Activated B cell treated with CpG ODN at 0.5 μM for 24 hours (primary cell): ENCODE data around the gene ZNF12. TPM values are rescaled to one million over a fixed set of nuclear protein-coding genes. Genes with fewer than 3 reads are reported as not detected.
A peak's percentile ranks its signal among the peaks of the same experiment; 100 is the strongest.

Source experiments
- ATAC-seq: fragments of 200-7000 bp; cut with Tn5 transposase; one replicate; pipeline ENCODE4 v1.10.0; 2021; ENCODE audit warnings: low read depth, mild to moderate bottlenecking, moderate library complexity
- CTCF ChIA-PET: fragments of 350-600 bp; sonication (Branson Sonifier 250); formaldehyde crosslinking; loops from one replicate; lab custom pipeline; 2021; ENCODE audit warnings: antibody characterized with exemption; lab: Charles Lee
- POLR2A ChIA-PET: fragments of 350-600 bp; sonication (Branson Sonifier 250); formaldehyde crosslinking; loops from one replicate; lab custom pipeline; 2021; ENCODE audit warnings: antibody characterized with exemption; lab: Charles Lee
- DNase-seq: peaks from one replicate; pipeline ENCODE4 v3.0.0; 2022
- H3K27ac Mint-ChIP-seq: one replicate; pipeline ENCODE4 v1.8.0; 2020; ENCODE audit warnings: mixed read lengths
- H3K27me3 Mint-ChIP-seq: one replicate; pipeline ENCODE4 v1.8.0; 2021; ENCODE audit warnings: mixed read lengths
- H3K36me3 Mint-ChIP-seq: one replicate; pipeline ENCODE4 v1.8.0; 2021; ENCODE audit warnings: low read depth, mixed read lengths
- H3K4me1 Mint-ChIP-seq: one replicate; pipeline ENCODE4 v1.8.0; 2021; ENCODE audit warnings: mixed read lengths
- H3K4me3 Mint-ChIP-seq: one replicate; pipeline ENCODE4 v1.8.0; 2020; ENCODE audit warnings: mild to moderate bottlenecking, mixed read lengths
- H3K9me3 Mint-ChIP-seq: one replicate; pipeline ENCODE4 v1.8.0; 2020; ENCODE audit warnings: mixed read lengths
- intact Hi-C: fragments of 100-400 bp; cut with micrococcal nuclease; formaldehyde crosslinking; loops from one replicate; pipeline ENCODE4 v1.15.1; 2024
- total RNA-seq: library from RNA; stranded (reverse); gene quantifications from 2 replicates; pipeline ENCODE4 v1.2.3, GENCODE V29; 2022
- TF ChIP-seq, protein P1 (sequence below): fragments of 200-600 bp; IDR thresholded peaks from one replicate; pipeline ENCODE4 v1.8.0; 2022; ENCODE audit warnings: antibody characterized with exemption, mild to moderate bottlenecking

Gene ZNF12
- total RNA-seq, 1 donor from 2014 or later: 35.6 TPM

DNA sequence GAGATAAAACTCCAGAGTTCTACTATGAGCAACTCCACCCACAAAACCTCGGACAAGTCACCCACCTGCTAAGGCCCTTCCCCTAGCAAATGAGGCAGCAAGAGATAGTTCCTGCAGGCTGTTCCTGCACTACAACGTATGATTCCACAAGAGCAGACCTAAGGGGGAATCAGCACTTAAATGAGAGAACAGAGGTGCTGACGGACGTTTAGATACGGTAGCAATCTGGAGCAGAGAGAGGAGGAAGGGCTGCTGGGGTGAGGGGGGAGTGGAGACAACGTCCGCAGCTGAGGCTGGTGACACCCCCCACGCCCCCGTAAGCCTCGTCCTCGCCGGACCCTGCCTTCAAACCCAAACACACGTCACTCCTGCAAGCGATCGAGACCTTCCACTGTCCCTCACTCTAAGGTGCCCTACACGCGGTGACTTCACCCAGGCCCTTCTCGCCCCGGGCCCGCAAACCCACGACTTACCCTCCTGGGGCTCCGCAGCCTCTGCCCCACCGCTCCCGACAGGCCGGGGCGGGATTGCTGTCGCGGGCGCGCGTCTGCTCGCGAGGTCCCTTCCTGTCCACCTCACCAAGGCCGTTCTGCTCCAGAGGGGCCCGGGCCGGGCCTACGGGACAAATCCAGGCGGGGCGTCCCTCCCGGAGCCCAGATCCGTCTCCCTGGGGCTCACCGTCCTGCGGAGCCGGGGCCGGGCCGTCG, 635 bp downstream of the ZNF12 start:
- peaks cover 48% of the 10 kb centered on the region for H3K4me1 Mint-ChIP-seq
- peaks cover under 1% of the 10 kb centered on the region for H3K9me3 Mint-ChIP-seq

GRCh38 chr7:6701860-6702259, 4.9 kb downstream of the ZNF12 start:
- ATAC-seq: no peak
- peaks cover 3% of the 10 kb centered on the region for H3K9me3 Mint-ChIP-seq
- ChIA-PET POLR2A (interaction anchor here (0.6 kb wide), 1 partner anchor 90 kb away, joined by 3 read pairs; no protein-coding TSS in a partner anchor), CTCF (no interaction called here)
- intact Hi-C loops: loop anchor here (10.0 kb wide), 2 partner anchors 107 to 877 kb away; partner anchors contain the start of gene INTS15
- peaks cover 66% of the 10 kb centered on the region for H3K36me3 Mint-ChIP-seq
- peaks cover 42% of the 10 kb centered on the region for H3K4me1 Mint-ChIP-seq
- no peak for DNase-seq
- no peak overlapping the region for H3K27ac Mint-ChIP-seq
- TF ChIP-seq, protein P1, sequence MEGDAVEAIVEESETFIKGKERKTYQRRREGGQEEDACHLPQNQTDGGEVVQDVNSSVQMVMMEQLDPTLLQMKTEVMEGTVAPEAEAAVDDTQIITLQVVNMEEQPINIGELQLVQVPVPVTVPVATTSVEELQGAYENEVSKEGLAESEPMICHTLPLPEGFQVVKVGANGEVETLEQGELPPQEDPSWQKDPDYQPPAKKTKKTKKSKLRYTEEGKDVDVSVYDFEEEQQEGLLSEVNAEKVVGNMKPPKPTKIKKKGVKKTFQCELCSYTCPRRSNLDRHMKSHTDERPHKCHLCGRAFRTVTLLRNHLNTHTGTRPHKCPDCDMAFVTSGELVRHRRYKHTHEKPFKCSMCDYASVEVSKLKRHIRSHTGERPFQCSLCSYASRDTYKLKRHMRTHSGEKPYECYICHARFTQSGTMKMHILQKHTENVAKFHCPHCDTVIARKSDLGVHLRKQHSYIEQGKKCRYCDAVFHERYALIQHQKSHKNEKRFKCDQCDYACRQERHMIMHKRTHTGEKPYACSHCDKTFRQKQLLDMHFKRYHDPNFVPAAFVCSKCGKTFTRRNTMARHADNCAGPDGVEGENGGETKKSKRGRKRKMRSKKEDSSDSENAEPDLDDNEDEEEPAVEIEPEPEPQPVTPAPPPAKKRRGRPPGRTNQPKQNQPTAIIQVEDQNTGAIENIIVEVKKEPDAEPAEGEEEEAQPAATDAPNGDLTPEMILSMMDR: no peak
- H3K27me3 Mint-ChIP-seq: no peaks in the 10 kb centered on the region
- no peak overlapping the region for H3K4me3 Mint-ChIP-seq

More for the DNA sequence above, 635 bp downstream of the ZNF12 start:
- ChIA-PET CTCF (no interaction called here), POLR2A (no interaction called here)
- Mint-ChIP-seq H3K36me3 (peaks cover 42% of the 10 kb centered on the region), H3K4me3 (peak overlapping the region; percentile 90), H3K27ac (peak overlapping the region; percentile 80), H3K27me3 (peaks cover 3% of the 10 kb centered on the region)
- DNase-seq (no peak), ATAC-seq (peak; percentile 16)
- TF ChIP-seq, protein P1: no peak
- intact Hi-C loops: loop anchor here (5.0 to 10.0 kb wide), 3 partner anchors 111 to 881 kb away; partner anchors contain the start of genes INTS15 and MIOS

- CTCF ChIA-PET: no interaction called here
- peaks cover 60% of the 10 kb centered on the region for H3K36me3 Mint-ChIP-seq
- H3K27ac Mint-ChIP-seq: no peak overlapping the region
- H3K27me3 Mint-ChIP-seq: no peaks in the 10 kb centered on the region
- TF ChIP-seq, protein P1: no peak
- ATAC-seq (no peak), DNase-seq (no peak)
- H3K9me3 Mint-ChIP-seq: peaks cover 3% of the 10 kb centered on the region
- intact Hi-C loops: loop anchor here (10.0 kb wide), 2 partner anchors 106 to 876 kb away; partner anchors contain the start of gene INTS15
- POLR2A ChIA-PET: no interaction called here
- no peak overlapping the region for H3K4me3 Mint-ChIP-seq
- H3K4me1 Mint-ChIP-seq: peaks cover 38% of the 10 kb centered on the region
Measured at GRCh38 chr7:6700793-6701192, 6.0 kb downstream of the ZNF12 start.

DNA sequence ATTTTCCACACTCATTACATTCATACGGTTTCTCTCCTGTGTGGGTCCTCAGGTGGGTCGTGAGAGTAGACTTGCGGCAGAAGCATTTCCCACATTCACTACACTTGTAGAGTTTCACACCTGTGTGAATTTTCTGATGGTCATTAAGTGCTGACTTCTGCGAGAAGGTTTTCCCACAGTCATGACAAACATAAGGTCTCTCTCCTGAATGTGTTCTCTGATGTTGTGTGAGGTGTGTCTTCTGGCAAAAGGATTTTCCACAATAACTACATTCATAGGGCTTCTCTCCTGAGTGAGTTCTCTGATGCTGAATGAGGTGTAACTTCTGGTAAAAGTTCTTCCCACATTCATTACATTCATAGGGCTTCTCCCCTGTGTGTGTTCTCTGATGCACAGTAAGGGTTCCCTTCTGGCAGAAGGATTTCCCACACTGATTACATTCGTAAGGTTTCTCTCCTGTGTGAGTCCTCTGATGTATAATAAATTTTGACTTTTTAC, 15.1 kb downstream of the ZNF12 start:
- H3K27me3 Mint-ChIP-seq: no peaks in the 10 kb centered on the region

DNA sequence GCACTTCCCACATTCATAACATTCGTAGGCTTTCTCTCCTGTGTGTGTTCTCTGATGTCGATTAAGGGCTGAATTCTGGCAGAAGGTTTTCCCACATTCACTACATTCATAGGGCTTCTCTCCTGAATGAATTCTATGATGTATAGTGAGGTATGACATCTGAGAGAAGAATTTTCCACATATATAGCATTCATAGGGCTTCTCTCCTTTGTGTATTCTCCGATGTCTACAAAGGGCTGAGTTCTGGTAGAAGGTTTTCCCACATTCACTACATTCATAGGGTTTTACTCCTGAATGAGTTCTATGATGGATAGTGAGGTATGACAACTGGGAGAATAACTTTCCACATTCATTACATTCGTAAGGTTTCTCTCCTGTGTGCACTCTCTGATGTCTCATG, 15.6 kb downstream of the ZNF12 start:
- ChIA-PET POLR2A (no interaction called here), CTCF (no interaction called here)
- Mint-ChIP-seq H3K4me3 (no peak overlapping the region), H3K9me3 (peaks cover 39% of the 10 kb centered on the region), H3K27me3 (no peaks in the 10 kb centered on the region), H3K27ac (no peak overlapping the region), H3K36me3 (peaks cover 35% of the 10 kb centered on the region), H3K4me1 (no peaks in the 10 kb centered on the region)
- no peak for ATAC-seq
- no peak for DNase-seq
- intact Hi-C loops: no loop called here
- TF ChIP-seq, protein P1: no peak

More for the DNA sequence above, 15.1 kb downstream of the ZNF12 start:
- H3K9me3 Mint-ChIP-seq: peaks cover 35% of the 10 kb centered on the region
- ChIA-PET CTCF (no interaction called here), POLR2A (no interaction called here)
- peaks cover 30% of the 10 kb centered on the region for H3K36me3 Mint-ChIP-seq
- ATAC-seq: no peak
- no peaks in the 10 kb centered on the region for H3K4me1 Mint-ChIP-seq
- intact Hi-C loops: no loop called here
- no peak overlapping the region for H3K27ac Mint-ChIP-seq
- DNase-seq: no peak
- H3K4me3 Mint-ChIP-seq: no peak overlapping the region
- TF ChIP-seq, protein P1: no peak
